ENCODE data around the gene EPHA4.

GRCh38 chr2:221610675-221611074 is 38.6 kb upstream of the EPHA4 start:
- no peak for TF ChIP-seq CTCF (conservative IDR thresholded peaks at IDR 0.05; ENCODE audit: low read length)
- no peak for TF ChIP-seq EZH2phosphoT487 (IDR thresholded peaks at IDR 0.05; ENCODE audit: borderline replicate concordance)

Data from Loucy (cell line).